ACHN (cell line): Measurements from ENCODE around the gene GNAT1.
"Not testable (repeated sequence)": the region's sequence is repeated elsewhere in the genome, so short reads cannot be mapped to it uniquely, and the experiment has no call there.

Source experiments
- DNase-seq: peaks from one replicate; pipeline ENCODE4 v3.0.0-alpha.2; 2015
- in situ Hi-C: cut with HindIII; loops from 2 replicates; pipeline ENCODE4 v1.10.0; 2017; ENCODE audit warnings: low sequenced_read_pairs, low pct_ligation_motif_present, low pct_unique_long_range_greater_than_20kb

GNAT1 gene

GRCh38 chr3:50194903-50195500, 3.6 kb downstream of the GNAT1 start:
- DNase-seq, result no peak
- in situ Hi-C loops, result no loop called here

- in situ Hi-C loops, result no loop called here
- DNase-seq, result no peak
Observed at GRCh38 chr3:50195501-50196252, 4.3 kb downstream of the GNAT1 start.

GRCh38 chr3:50196253-50196801, 4.9 kb downstream of the GNAT1 start:
- DNase-seq, result no peak
- in situ Hi-C loops, result no loop called here

- DNase-seq, result no peak
- in situ Hi-C loops, result no loop called here
Observed at GRCh38 chr3:50201573-50202315, 10.3 kb downstream of the GNAT1 start.

GRCh38 chr3:50202353-50203112, 11.1 kb downstream of the GNAT1 start:
- DNase-seq, result no peak
- in situ Hi-C loops, result no loop called here

GRCh38 chr3:50203113-50203808, 11.9 kb downstream of the GNAT1 start:
- DNase-seq, result no peak
- in situ Hi-C loops, result no loop called here

GRCh38 chr3:50203809-50204803, 12.7 kb downstream of the GNAT1 start:
- in situ Hi-C loops, result no loop called here
- no peak for DNase-seq

- in situ Hi-C loops, result no loop called here
Observed at GRCh38 chr3:50204804-50205412, 13.5 kb downstream of the GNAT1 start, which contains the start of gene SLC38A3. TSS of gene SLC38A3 (plus strand) at chr3:50205271. CDS start at chr3:50214200, 8,929 bp downstream.

GRCh38 chr3:50205413-50206276, 14.2 kb downstream of the GNAT1 start:
- DNase-seq, result no peak
- in situ Hi-C loops, result no loop called here

More at GRCh38 chr3:50204804-50205412, 13.5 kb downstream of the GNAT1 start, which contains the start of gene SLC38A3:
- no peak for DNase-seq

GRCh38 chr3:50207359-50208042, 16.1 kb downstream of the GNAT1 start:
- DNase-seq, result no peak
- in situ Hi-C loops, result no loop called here

GRCh38 chr3:50208677-50209344, 17.4 kb downstream of the GNAT1 start:
- in situ Hi-C loops, result no loop called here
- no peak for DNase-seq

- DNase-seq, result no peak
- in situ Hi-C loops, result no loop called here
Observed at GRCh38 chr3:50210176-50210509, 18.7 kb downstream of the GNAT1 start.

- in situ Hi-C loops, result no loop called here
- no peak for DNase-seq
Observed at GRCh38 chr3:50210510-50211367, 19.3 kb downstream of the GNAT1 start.

GRCh38 chr3:50211368-50211717, 19.9 kb downstream of the GNAT1 start:
- DNase-seq, in situ Hi-C loops: not testable (repeated sequence)
